SU-DHL-6 (cell line): ENCODE data around the gene RAE1.
A peak's percentile ranks its signal among the peaks of the same experiment; 100 is the strongest.

Experiments
- H2AFZ ChIP-seq: fragments of 200-600 bp; sonication (generic); 2 replicates; pipeline ENCODE4 v1.6.1; 2014; ENCODE audit warnings: low read depth, mild to moderate bottlenecking, moderate library complexity, mixed read lengths, antibody characterized with exemption, low read length; ENCODE audit not compliant: severe bottlenecking
- H3F3A ChIP-seq: fragments of 200-600 bp; shearing (Covaris generic); 2 replicates; pipeline ENCODE4 v1.6.0; 2016; ENCODE audit warnings: antibody characterized with exemption, mild to moderate bottlenecking; ENCODE audit not compliant: insufficient read depth
- H3K27ac ChIP-seq: fragments of 200-600 bp; sonication (generic); 2 replicates; pipeline ENCODE4 v1.5.1; 2016; ENCODE audit warnings: low read depth, mild to moderate bottlenecking, low read length, moderate library complexity, mixed read lengths
- H3K27me3 ChIP-seq: fragments of 200-600 bp; sonication (generic), shearing (Covaris generic); 2 replicates; pipeline ENCODE4 v1.6.0; 2014; ENCODE audit warnings: mild to moderate bottlenecking, low read length
- H3K36me3 ChIP-seq: fragments of 200-600 bp; sonication (generic); 2 replicates; pipeline ENCODE4 v1.6.1; 2014; ENCODE audit warnings: mild to moderate bottlenecking, low read length, mixed read lengths
- H3K4me2 ChIP-seq: fragments of 300-600, 200-600 bp; shearing (Covaris generic), sonication (generic); 2 replicates; pipeline ENCODE4 v1.6.0; 2014; ENCODE audit warnings: low read length, low read depth, mild to moderate bottlenecking; ENCODE audit not compliant: poor library complexity, severe bottlenecking
- H3K4me3 ChIP-seq: fragments of 200-600 bp; sonication (generic); 2 replicates; pipeline ENCODE4 v1.5.1; 2014; ENCODE audit warnings: antibody characterized with exemption, low read length, mild to moderate bottlenecking, mixed read lengths; ENCODE audit not compliant: insufficient read depth, poor library complexity, severe bottlenecking
- H3K79me2 ChIP-seq: fragments of 200-600 bp; sonication (generic); 2 replicates; pipeline ENCODE4 v1.6.1; 2014; ENCODE audit warnings: mild to moderate bottlenecking, low read length, moderate library complexity; ENCODE audit not compliant: insufficient read depth
- H3K9ac ChIP-seq: fragments of 200-600 bp; sonication (generic); 2 replicates; pipeline ENCODE4 v1.7.0; 2014; ENCODE audit warnings: mild to moderate bottlenecking, low read length
- H3K9me2 ChIP-seq: fragments of 200-600 bp; sonication (generic); replicated peaks from 2 replicates; pipeline ENCODE4 v1.6.1; 2014; ENCODE audit warnings: low read length; ENCODE audit not compliant: insufficient read depth
- H3K9me3 ChIP-seq: fragments of 200-600 bp; sonication (generic); 2 replicates; pipeline ENCODE4 v1.6.1; 2014; ENCODE audit warnings: low read length, mixed read lengths; ENCODE audit not compliant: insufficient read depth
- H4K20me1 ChIP-seq: fragments of 200-600 bp; sonication (generic); 2 replicates; pipeline ENCODE4 v1.6.1; 2014; ENCODE audit warnings: low read depth, mild to moderate bottlenecking, antibody characterized with exemption, low read length, moderate library complexity, mixed read lengths
- CTCF ChIP-seq: fragments of 200-600 bp; sonication (generic); IDR thresholded peaks from one replicate; pipeline ENCODE4 v1.5.1; 2017; ENCODE audit warnings: antibody characterized with exemption, mild to moderate bottlenecking, low read length, moderate library complexity; ENCODE audit not compliant: insufficient read depth, poor library complexity, severe bottlenecking
- EZH2phosphoT487 ChIP-seq: fragments of 200-600 bp; sonication (generic), shearing (Covaris generic); conservative IDR thresholded peaks from 2 replicates; pipeline ENCODE4 v1.6.1; 2018; ENCODE audit warnings: mild to moderate bottlenecking, antibody characterized with exemption, low read length, moderate library complexity, mixed read lengths

Gene RAE1

GRCh38 chr20:57396984-57397692 is 46.1 kb downstream of the RAE1 start:
- Histone ChIP-seq H3K9me3 (no peaks in the 10 kb centered on the region), H3K27me3 (no peaks in the 10 kb centered on the region), H2AFZ (no peak overlapping the region), H3K36me3 (peaks cover 19% of the 10 kb centered on the region; the same call in 1 of the 2 replicates), H4K20me1 (peaks cover 7% of the 10 kb centered on the region; the same call in 1 of the 2 replicates), H3K27ac (peak overlapping the region; percentile 97), H3K4me2 (peak overlapping the region; percentile 69), H3K79me2 (peaks cover 87% of the 10 kb centered on the region), H3K4me3 (peak overlapping the region; percentile 21), H3F3A (peaks cover 36% of the 10 kb centered on the region), H3K9ac (peak overlapping the region; percentile 52), H3K9me2 (no peaks in the 10 kb centered on the region)
- TF ChIP-seq EZH2phosphoT487 (no peak), CTCF (no peak)

- no peak for TF ChIP-seq CTCF
- no peak for TF ChIP-seq EZH2phosphoT487
- Histone ChIP-seq H4K20me1 (peaks cover 7% of the 10 kb centered on the region; the same call in 1 of the 2 replicates), H3K4me2 (peak overlapping the region; percentile 69), H3K4me3 (peak overlapping the region; percentile 21), H3F3A (peaks cover 31% of the 10 kb centered on the region), H2AFZ (no peak overlapping the region), H3K27ac (peak overlapping the region; percentile 97), H3K36me3 (peaks cover 19% of the 10 kb centered on the region; the same call in 1 of the 2 replicates), H3K9ac (peak overlapping the region; percentile 52), H3K79me2 (peaks cover 85% of the 10 kb centered on the region), H3K9me3 (no peaks in the 10 kb centered on the region), H3K9me2 (no peaks in the 10 kb centered on the region), H3K27me3 (no peaks in the 10 kb centered on the region)
Measured at GRCh38 chr20:57397693-57398108, 46.6 kb downstream of the RAE1 start.

- H3K79me2 ChIP-seq: peaks cover 80% of the 10 kb centered on the region
- H3K9ac ChIP-seq: peak overlapping the region; percentile 77
- H3K4me2 ChIP-seq: peak overlapping the region; percentile 86
Measured at GRCh38 chr20:57398231-57398821, 47.3 kb downstream of the RAE1 start.

More at GRCh38 chr20:57398231-57398821, 47.3 kb downstream of the RAE1 start:
- peaks cover 5% of the 10 kb centered on the region; the same call in 1 of the 2 replicates for H4K20me1 ChIP-seq
- no peaks in the 10 kb centered on the region for H3K27me3 ChIP-seq
- H3K9me2 ChIP-seq: no peaks in the 10 kb centered on the region
- H3K27ac ChIP-seq: peak overlapping the region; percentile 97
- no peak overlapping the region for H2AFZ ChIP-seq
- peak overlapping the region; percentile 41 for H3K4me3 ChIP-seq
- peaks cover 24% of the 10 kb centered on the region for H3F3A ChIP-seq
- H3K36me3 ChIP-seq: peaks cover 16% of the 10 kb centered on the region; the same call in 1 of the 2 replicates
- no peaks in the 10 kb centered on the region for H3K9me3 ChIP-seq
- TF ChIP-seq EZH2phosphoT487 (no peak), CTCF (no peak)
